GM19397 (cell line): ENCODE measurements around the gene RMRP.

Source experiments
- ATAC-seq: cut with Tn5 transposase; IDR thresholded peaks from one replicate; pipeline ENCODE4 v1.9.1; 2021; ENCODE audit warnings: mild to moderate bottlenecking, moderate library complexity; ENCODE audit not compliant: unreplicated experiment

RMRP gene

GRCh38 chr9:35687306-35687705 is 29.5 kb upstream of the RMRP start:
- no peak for ATAC-seq

GRCh38 chr9:35686222-35687203 is 28.7 kb upstream of the RMRP start:
- no peak for ATAC-seq

- ATAC-seq = no peak
These were observed 27.7 kb upstream of the RMRP start for GRCh38 chr9:35685506-35685905.

- no peak for ATAC-seq
These were observed 27.1 kb upstream of the RMRP start for GRCh38 chr9:35684921-35685320.

GRCh38 chr9:35683323-35683722 is 25.5 kb upstream of the RMRP start:
- ATAC-seq = no peak

- no peak for ATAC-seq
These were observed 24.9 kb upstream of the RMRP start for GRCh38 chr9:35682520-35683315.

GRCh38 chr9:35682051-35682450 is 24.2 kb upstream of the RMRP start:
- ATAC-seq = no peak

- no peak for ATAC-seq
These were observed 23.7 kb upstream of the RMRP start for GRCh38 chr9:35681341-35682002.

- no peak for ATAC-seq
These were observed 22.7 kb upstream of the RMRP start for GRCh38 chr9:35680331-35681105.

GRCh38 chr9:35679766-35680330 is 22.0 kb upstream of the RMRP start:
- no peak for ATAC-seq

- ATAC-seq = no peak
These were observed 21.3 kb upstream of the RMRP start for GRCh38 chr9:35679091-35679490.

GRCh38 chr9:35675732-35676392 is 18.0 kb upstream of the RMRP start:
- no peak for ATAC-seq

GRCh38 chr9:35675204-35675603 is 17.4 kb upstream of the RMRP start:
- ATAC-seq = no peak

GRCh38 chr9:35674025-35674361 is 16.2 kb upstream of the RMRP start:
- ATAC-seq = no peak

- no peak for ATAC-seq
These were observed 15.6 kb upstream of the RMRP start, which contains the start of gene CA9 for GRCh38 chr9:35673132-35674024. Gene CA9, plus strand, starts transcription at chr9:35673928. Its CDS starts 32 bp downstream, at chr9:35673960.

GRCh38 chr9:35669331-35670145 is 11.7 kb upstream of the RMRP start:
- ATAC-seq = no peak

- no peak for ATAC-seq
These were observed 10.1 kb upstream of the RMRP start for GRCh38 chr9:35667939-35668338.

GRCh38 chr9:35666549-35666948 is 8.7 kb upstream of the RMRP start:
- no peak for ATAC-seq
